ENCODE data around the gene UBQLNL. TPM values are rescaled to one million over a fixed set of nuclear protein-coding genes. Genes with fewer than 3 reads are reported as not detected.

UBQLNL gene
- total and polyA plus RNA-seq, 4 experiments from 2014 or later: 0.47 to 0.50 TPM; not detected in 2

Other genes with a start within 250 kb of the UBQLNL start
- not detected for gene HBE1, start 246.8 kb downstream of the UBQLNL start, total RNA-seq
- gene HBE1, start 246.8 kb downstream of the UBQLNL start, polyA plus RNA-seq: not detected
- not detected for gene OR51B4, start 214.8 kb downstream of the UBQLNL start, total RNA-seq
- not detected for gene OR51B4, start 214.8 kb downstream of the UBQLNL start, polyA plus RNA-seq
- gene OR51B2, start 192.4 kb downstream of the UBQLNL start, total RNA-seq: not detected
- not detected for gene OR51B2, start 192.4 kb downstream of the UBQLNL start, polyA plus RNA-seq
- gene OR51B5, start 173.2 kb downstream of the UBQLNL start, total RNA-seq: not detected
- gene OR51B5, start 173.2 kb downstream of the UBQLNL start, polyA plus RNA-seq: not detected
- not detected for gene OR51B6, start 165.2 kb downstream of the UBQLNL start, total RNA-seq
- gene OR51B6, start 165.2 kb downstream of the UBQLNL start, polyA plus RNA-seq: not detected
- gene OR51M1, start 132.9 kb downstream of the UBQLNL start, total RNA-seq: not detected
- not detected for gene OR51M1, start 132.9 kb downstream of the UBQLNL start, polyA plus RNA-seq
- not detected for gene OR51Q1, start 94.6 kb downstream of the UBQLNL start, total RNA-seq
- gene OR51Q1, start 94.6 kb downstream of the UBQLNL start, polyA plus RNA-seq: not detected
- gene OR51I1, start 75.2 kb downstream of the UBQLNL start, total RNA-seq: not detected
- gene OR51I1, start 75.2 kb downstream of the UBQLNL start, polyA plus RNA-seq: not detected
- gene OR51I2, start 67.4 kb downstream of the UBQLNL start, total RNA-seq: not detected
- not detected for gene OR51I2, start 67.4 kb downstream of the UBQLNL start, polyA plus RNA-seq
- gene OR52D1, start 28.0 kb downstream of the UBQLNL start, total RNA-seq: not detected
- gene OR52D1, start 28.0 kb downstream of the UBQLNL start, polyA plus RNA-seq: not detected
- gene UBQLN3, start 6.7 kb downstream of the UBQLNL start, total RNA-seq: not detected
- not detected for gene UBQLN3, start 6.7 kb downstream of the UBQLNL start, polyA plus RNA-seq
- gene OR52H1, start 31.8 kb upstream of the UBQLNL start, total RNA-seq: not detected
- not detected for gene OR52H1, start 31.8 kb upstream of the UBQLNL start, polyA plus RNA-seq
- not detected for gene OR52B6, start 64.2 kb upstream of the UBQLNL start, total RNA-seq
- not detected for gene OR52B6, start 64.2 kb upstream of the UBQLNL start, polyA plus RNA-seq
- gene TRIM6, start 79.9 kb upstream of the UBQLNL start, total RNA-seq: not detected
- not detected for gene TRIM6, start 79.9 kb upstream of the UBQLNL start, polyA plus RNA-seq
- 10 to 100 TPM; 10.4 to 11.6 TPM for gene TRIM34, start 108.3 kb upstream of the UBQLNL start, total RNA-seq
- gene TRIM34, start 108.3 kb upstream of the UBQLNL start, polyA plus RNA-seq: 10 to 100 TPM in 1 of 2 donors, 1 to 10 TPM in 1; 9.6 to 20.2 TPM
- gene TRIM5, start 168.4 kb upstream of the UBQLNL start, total RNA-seq: 10 to 100 TPM; 33.9 to 35.5 TPM
- gene TRIM5, start 168.4 kb upstream of the UBQLNL start, polyA plus RNA-seq: 1 to 10 TPM; 9.1 to 9.5 TPM
- gene TRIM22, start 173.1 kb upstream of the UBQLNL start, total RNA-seq: 100 to 1,000 TPM; 349 to 353 TPM
- gene TRIM22, start 173.1 kb upstream of the UBQLNL start, polyA plus RNA-seq: 100 to 1,000 TPM; 187 to 190 TPM
- under 1 TPM; 0.44 to 0.61 TPM for gene OR56B1, start 219.7 kb upstream of the UBQLNL start, total RNA-seq
- under 1 TPM in 1 of 2 donors, not detected in 1; 0.20 TPM for gene OR56B1, start 219.7 kb upstream of the UBQLNL start, polyA plus RNA-seq
- 1 to 10 TPM; 1.6 to 2.2 TPM for gene OR52N4, start 237.5 kb upstream of the UBQLNL start, total RNA-seq
- gene OR52N4, start 237.5 kb upstream of the UBQLNL start, polyA plus RNA-seq: under 1 TPM; 0.50 to 0.60 TPM

Data from CD4-positive, alpha-beta memory T cell (primary cell).